ENCODE data around the gene TMEM121. TPM values are rescaled to one million over a fixed set of nuclear protein-coding genes. Genes with fewer than 3 reads are reported as not detected.
A peak's percentile ranks its signal among the peaks of the same experiment; 100 is the strongest.

The TMEM121 gene
- total RNA-seq, 1 donor from 2014 or later = 4.0 TPM

GRCh38 chr14:105529569-105530284 is 3.3 kb downstream of the TMEM121 start:
- H2AFZ ChIP-seq (ENCODE audit: low read depth, low read length) = peak overlapping the region; percentile 83
- TF ChIP-seq CTCF (IDR thresholded peaks at IDR 0.05; ENCODE audit: insufficient read depth, low read depth, low read length) = no peak
- TF ChIP-seq EZH2 (IDR thresholded peaks at IDR 0.05; ENCODE audit: insufficient read depth, low read length) = no peak
- H3K27ac Mint-ChIP-seq (ENCODE audit: unreplicated experiment) = no peak overlapping the region
- H3K9ac ChIP-seq (ENCODE audit: low read length) = no peak overlapping the region
- no peaks in the 10 kb centered on the region for H4K20me1 ChIP-seq (ENCODE audit: insufficient read depth, low read length)
- H3K4me3 ChIP-seq (ENCODE audit: insufficient read depth, low read depth, low read length) = no peak overlapping the region
- no peak overlapping the region for H3K27ac ChIP-seq (ENCODE audit: low read depth, low read length)
- no peaks in the 10 kb centered on the region for H3K4me1 Mint-ChIP-seq (ENCODE audit: low read depth, unreplicated experiment)
- H3K27me3 Mint-ChIP-seq (ENCODE audit: low read depth, unreplicated experiment) = peaks cover 29% of the 10 kb centered on the region
- H3K36me3 Mint-ChIP-seq (ENCODE audit: low read depth, unreplicated experiment) = peaks cover 1% of the 10 kb centered on the region
- H3K9me3 ChIP-seq (ENCODE audit: insufficient read depth, low read depth, low read length) = no peaks in the 10 kb centered on the region
- H3K4me2 ChIP-seq (ENCODE audit: low read length) = no peak overlapping the region
- peaks cover 2% of the 10 kb centered on the region for H3K9me3 Mint-ChIP-seq (ENCODE audit: unreplicated experiment)
- no peaks in the 10 kb centered on the region for H3K27me3 ChIP-seq (ENCODE audit: insufficient read depth, low read length)
- no peaks in the 10 kb centered on the region for H3K79me2 ChIP-seq (ENCODE audit: insufficient read depth, low read length)
- FAIRE-seq (no peak), DNase-seq (ENCODE audit: low read depth) (no peak)
- H3K4me3 Mint-ChIP-seq (ENCODE audit: unreplicated experiment) = no peak overlapping the region
- peaks cover 7% of the 10 kb centered on the region for H3K4me1 ChIP-seq (ENCODE audit: insufficient read depth, low read length)
- no peaks in the 10 kb centered on the region for H3K36me3 ChIP-seq (ENCODE audit: insufficient read depth, low read length)

- Mint-ChIP-seq H3K27ac (ENCODE audit: unreplicated experiment) (no peak overlapping the region), H3K4me1 (ENCODE audit: low read depth, unreplicated experiment) (no peaks in the 10 kb centered on the region), H3K9me3 (ENCODE audit: unreplicated experiment) (peaks cover 2% of the 10 kb centered on the region), H3K27me3 (ENCODE audit: low read depth, unreplicated experiment) (peaks cover 29% of the 10 kb centered on the region), H3K36me3 (ENCODE audit: low read depth, unreplicated experiment) (peaks cover 1% of the 10 kb centered on the region), H3K4me3 (ENCODE audit: unreplicated experiment) (no peak overlapping the region)
- no peak overlapping the region for H3K4me2 ChIP-seq (ENCODE audit: low read length)
- H3K27me3 ChIP-seq (ENCODE audit: insufficient read depth, low read length) = no peaks in the 10 kb centered on the region
- H2AFZ ChIP-seq (ENCODE audit: low read depth, low read length) = no peak overlapping the region
- FAIRE-seq (no peak), DNase-seq (ENCODE audit: low read depth) (no peak)
- H3K4me1 ChIP-seq (ENCODE audit: insufficient read depth, low read length) = peaks cover 7% of the 10 kb centered on the region
- no peaks in the 10 kb centered on the region for H4K20me1 ChIP-seq (ENCODE audit: insufficient read depth, low read length)
- H3K36me3 ChIP-seq (ENCODE audit: insufficient read depth, low read length) = no peaks in the 10 kb centered on the region
- H3K79me2 ChIP-seq (ENCODE audit: insufficient read depth, low read length) = no peaks in the 10 kb centered on the region
- no peak for TF ChIP-seq CTCF (IDR thresholded peaks at IDR 0.05; ENCODE audit: insufficient read depth, low read depth, low read length)
- TF ChIP-seq EZH2 (IDR thresholded peaks at IDR 0.05; ENCODE audit: insufficient read depth, low read length) = no peak
- no peaks in the 10 kb centered on the region for H3K9me3 ChIP-seq (ENCODE audit: insufficient read depth, low read depth, low read length)
- H3K9ac ChIP-seq (ENCODE audit: low read length) = no peak overlapping the region
- H3K27ac ChIP-seq (ENCODE audit: low read depth, low read length) = no peak overlapping the region
- no peak overlapping the region for H3K4me3 ChIP-seq (ENCODE audit: insufficient read depth, low read depth, low read length)
Observed at GRCh38 chr14:105530285-105531087, 4.1 kb downstream of the TMEM121 start.
